GM23338 (cell line): ENCODE data around the gene PAF1. TPM values are rescaled to one million over a fixed set of nuclear protein-coding genes. Genes with fewer than 3 reads are reported as not detected.

Source experiments
- ATAC-seq: fragments of 200-7000 bp; cut with Tn5 transposase; 3 replicates; pipeline ENCODE4 v1.9.1; 2020
- DNase-seq: peaks from one replicate; pipeline ENCODE4 v3.0.0-alpha.2; 2015; ENCODE audit warnings: low spot score
- H2AFZ ChIP-seq: fragments of 200-600 bp; sonication (generic); 2 replicates; pipeline ENCODE4 v1.8.0; 2016; ENCODE audit warnings: antibody characterized with exemption, mild to moderate bottlenecking, moderate library complexity
- H3F3A ChIP-seq: fragments of 200-600 bp; sonication (generic); replicated peaks from 2 replicates; pipeline ENCODE4 v1.8.0; 2017; ENCODE audit warnings: antibody characterized with exemption, mixed run types, low read depth
- H3K27ac ChIP-seq: fragments of 200-600 bp; sonication (generic); 2 replicates; pipeline ENCODE4 v1.6.1; 2016; ENCODE audit warnings: low read depth
- H3K27me3 ChIP-seq: fragments of 200-600 bp; sonication (generic); 2 replicates; pipeline ENCODE4 v1.8.0; 2016; ENCODE audit warnings: mild to moderate bottlenecking, mixed run types, moderate library complexity; ENCODE audit not compliant: insufficient read depth
- H3K36me3 ChIP-seq: fragments of 200-600 bp; sonication (generic); 2 replicates; pipeline ENCODE4 v1.8.0; 2016; ENCODE audit warnings: mild to moderate bottlenecking; ENCODE audit not compliant: insufficient read depth
- H3K4me1 ChIP-seq: fragments of 200-600 bp; sonication (generic); 2 replicates; pipeline ENCODE4 v1.8.0; 2016; ENCODE audit warnings: mild to moderate bottlenecking, moderate library complexity; ENCODE audit not compliant: insufficient read depth
- H3K4me2 ChIP-seq: fragments of 200-600 bp; sonication (generic); 2 replicates; pipeline ENCODE4 v1.7.1; 2017; ENCODE audit warnings: mixed run types
- H3K4me3 ChIP-seq: fragments of 200-600 bp; sonication (generic); 2 replicates; pipeline ENCODE4 v1.6.1; 2016; ENCODE audit warnings: mixed run types
- H3K79me2 ChIP-seq: fragments of 200-600 bp; sonication (generic); replicated peaks from 2 replicates; pipeline ENCODE4 v1.8.0; 2017; ENCODE audit warnings: mild to moderate bottlenecking; ENCODE audit not compliant: insufficient read depth
- H3K9me2 ChIP-seq: fragments of 200-600 bp; sonication (generic); 2 replicates; pipeline ENCODE4 v1.8.0; 2017; ENCODE audit not compliant: insufficient read depth
- H4K20me1 ChIP-seq: fragments of 200-600 bp; sonication (generic); replicated peaks from 2 replicates; pipeline ENCODE4 v1.8.0; 2017; ENCODE audit warnings: mild to moderate bottlenecking; ENCODE audit not compliant: insufficient read depth
- H3K27ac Mint-ChIP-seq: 2 replicates; pipeline ENCODE4 v1.8.0; 2020; ENCODE audit warnings: inconsistent platforms, mild to moderate bottlenecking, moderate library complexity, mixed read lengths
- H3K27me3 Mint-ChIP-seq: 3 replicates; pipeline ENCODE4 v1.8.0; 2022; ENCODE audit warnings: low read depth, mild to moderate bottlenecking, moderate library complexity, mixed read lengths, inconsistent platforms; ENCODE audit not compliant: insufficient read depth, poor library complexity
- H3K36me3 Mint-ChIP-seq: 3 replicates; pipeline ENCODE4 v1.8.0; 2021; ENCODE audit warnings: low read depth, mild to moderate bottlenecking, inconsistent platforms, moderate library complexity, mixed read lengths
- H3K4me1 Mint-ChIP-seq: 3 replicates; pipeline ENCODE4 v1.8.0; 2020; ENCODE audit warnings: mild to moderate bottlenecking, inconsistent platforms, mixed read lengths
- H3K4me3 Mint-ChIP-seq: 3 replicates; pipeline ENCODE4 v1.8.0; 2021; ENCODE audit warnings: moderate library complexity, mild to moderate bottlenecking, inconsistent platforms, mixed read lengths
- H3K9me3 Mint-ChIP-seq: 3 replicates; pipeline ENCODE4 v1.8.0; 2020; ENCODE audit warnings: moderate library complexity, mild to moderate bottlenecking, inconsistent platforms, mixed read lengths
- CREB1 ChIP-seq: fragments of 250-450 bp; sonication (Bioruptor Pico); IDR thresholded peaks from 2 replicates; pipeline ENCODE4 v1.5.0; 2020; ENCODE audit warnings: low read depth, mild to moderate bottlenecking, moderate library complexity
- EZH2 ChIP-seq: fragments of 200-600 bp; sonication (generic); IDR thresholded peaks from one replicate; pipeline ENCODE4 v1.8.0; 2017; ENCODE audit warnings: antibody characterized with exemption, mild to moderate bottlenecking, low read depth; ENCODE audit not compliant: unreplicated experiment
- JUNB ChIP-seq: IDR thresholded peaks from one replicate; pipeline ENCODE4 v1.6.1; 2016; ENCODE audit warnings: antibody characterized with exemption; ENCODE audit not compliant: unreplicated experiment
- NANOG ChIP-seq: IDR thresholded peaks from 2 replicates; pipeline ENCODE4 v1.6.1; 2016; ENCODE audit warnings: antibody characterized with exemption, borderline replicate concordance
- POLR2AphosphoS5 ChIP-seq: IDR thresholded peaks from 2 replicates; pipeline ENCODE4 v1.6.1; 2016; ENCODE audit warnings: antibody characterized with exemption, low read depth
- ZNF114 ChIP-seq: fragments of 250-450 bp; sonication (Bioruptor Pico); IDR thresholded peaks from 2 replicates; pipeline ENCODE4 v1.5.0; 2020; ENCODE audit warnings: mild to moderate bottlenecking, moderate library complexity
- ZNF331 ChIP-seq: fragments of 250-450 bp; sonication (Bioruptor Pico); IDR thresholded peaks from 2 replicates; pipeline ENCODE4 v1.5.0; 2020; ENCODE audit warnings: low read depth, mild to moderate bottlenecking, moderate library complexity
- polyA plus RNA-seq: library from polyadenylated mRNA; unstranded; fragments of >200 nt; fragmentation: Nextera tagmentation; extraction: Ambion mirVana; gene quantifications from 2 replicates; pipeline ENCODE4 v1.2.1, GENCODE V29; 2016
- total RNA-seq: library from RNA; depleted of rRNA; stranded (reverse); fragments of >200 nt; shearing (Covaris generic); gene quantifications from 2 replicates; pipeline ENCODE4 v1.2.3, GENCODE V29; 2014
- TF ChIP-seq, protein P1 (sequence below): IDR thresholded peaks from one replicate; pipeline ENCODE4 v1.6.1; 2018; ENCODE audit warnings: antibody characterized with exemption; ENCODE audit not compliant: unreplicated experiment
- TF ChIP-seq, protein P2 (sequence below), 2 experiments: fragments of 200-600 bp in 1 of 2; sonication (generic) in 1 of 2; conservative IDR thresholded peaks; 2 replicates each; pipeline versions ENCODE4 v1.5.1 to v1.6.1; 2016 to 2017; ENCODE audit warnings: antibody characterized with exemption in 2 of 2, low read depth in 2 of 2, mild to moderate bottlenecking in 2 of 2, moderate library complexity in 1 of 2
- TF ChIP-seq, protein P3 (sequence below): fragments of 250-450 bp; sonication (Bioruptor Pico); IDR thresholded peaks from 2 replicates; pipeline ENCODE4 v1.5.0; 2020; ENCODE audit warnings: mild to moderate bottlenecking, moderate library complexity

PAF1 gene
- total and polyA plus RNA-seq, 2 experiments from 2014 or later = 22.1 to 47.3 TPM

DNA sequence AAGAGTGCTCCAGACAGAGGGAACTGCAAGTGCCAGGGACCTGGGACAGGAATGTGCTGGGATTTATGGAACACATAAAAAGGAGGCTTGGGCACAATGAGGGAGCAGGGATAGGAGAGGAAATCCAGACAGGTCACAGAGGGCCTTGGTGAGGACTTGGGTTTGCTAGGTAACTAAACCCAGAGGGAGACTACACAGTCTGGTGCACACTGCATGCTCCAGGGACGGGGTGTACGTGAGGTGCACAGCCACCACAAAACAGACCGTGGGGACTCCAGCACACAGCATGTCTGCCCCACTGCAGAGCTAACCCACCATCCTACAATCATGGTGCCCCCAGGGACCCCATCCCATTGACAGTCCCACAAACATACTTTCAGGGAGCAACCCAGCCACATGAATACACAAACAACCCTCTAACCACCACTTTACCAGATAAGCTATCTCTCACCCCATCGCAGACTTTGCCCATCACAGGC, 10.2 kb upstream of the PAF1 start:
- H3K9me2 ChIP-seq = no peaks in the 10 kb centered on the region
- no peaks in the 10 kb centered on the region for H3K36me3 ChIP-seq
- Mint-ChIP-seq H3K27me3 (peaks cover 17% of the 10 kb centered on the region), H3K27ac (peak overlapping the region; percentile 99), H3K4me3 (peak overlapping the region; percentile 85; the same call in 2 of the 3 replicates), H3K4me1 (peaks cover 46% of the 10 kb centered on the region), H3K36me3 (peaks cover 10% of the 10 kb centered on the region), H3K9me3 (peaks cover 4% of the 10 kb centered on the region; the same call in 1 of the 3 replicates)
- no peaks in the 10 kb centered on the region; the same call in 1 of the 2 replicates for H4K20me1 ChIP-seq
- no peak overlapping the region for H2AFZ ChIP-seq
- no peaks in the 10 kb centered on the region for H3K79me2 ChIP-seq
- TF ChIP-seq EZH2 (no peak), ZNF331 (CRISPR knock-in tag) (no peak), ZNF114 (CRISPR knock-in tag) (no peak)
- 0 out of 2 replicates have a peak overlapping the region, but pooled peaks have one; percentile 91 for H3K4me2 ChIP-seq
- peak overlapping the region; percentile 100 for H3K27ac ChIP-seq
- H3F3A ChIP-seq = peaks cover 50% of the 10 kb centered on the region; the same call in 1 of the 2 replicates
- H3K4me3 ChIP-seq = 0 out of 2 replicates have a peak overlapping the region, but pooled peaks have one; percentile 99
- ATAC-seq = no peak
- peaks cover 41% of the 10 kb centered on the region for H3K4me1 ChIP-seq
- no peaks in the 10 kb centered on the region for H3K27me3 ChIP-seq
- no peak for DNase-seq

DNA sequence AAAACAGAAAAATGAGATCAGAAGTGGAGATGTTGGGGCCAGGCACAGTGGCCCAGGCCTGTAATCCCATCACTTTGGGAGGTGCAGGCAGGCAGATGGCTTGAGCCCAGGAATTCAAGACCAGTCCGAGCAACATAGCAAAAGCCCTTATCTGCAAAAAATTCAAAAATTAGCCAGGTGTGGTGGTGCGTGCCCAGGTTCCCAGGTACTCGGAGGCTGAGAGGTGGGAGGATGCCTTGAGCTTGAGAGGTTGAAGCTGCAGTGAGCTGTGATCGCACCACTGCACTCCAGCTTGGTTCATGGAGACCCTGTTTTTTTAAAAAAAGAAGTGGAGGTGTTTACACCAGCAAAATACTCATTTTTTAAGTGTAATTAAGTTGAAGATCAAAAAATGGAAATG, 9.2 kb upstream of the PAF1 start:
- Histone ChIP-seq H3K4me3 (no peak overlapping the region), H3K27ac (no peak overlapping the region), H3K36me3 (no peaks in the 10 kb centered on the region), H3K79me2 (no peaks in the 10 kb centered on the region), H2AFZ (no peak overlapping the region), H3K4me2 (no peak overlapping the region), H3K9me2 (no peaks in the 10 kb centered on the region), H4K20me1 (no peaks in the 10 kb centered on the region; the same call in 1 of the 2 replicates), H3K4me1 (peaks cover 31% of the 10 kb centered on the region), H3F3A (peaks cover 47% of the 10 kb centered on the region; the same call in 1 of the 2 replicates), H3K27me3 (no peaks in the 10 kb centered on the region)
- H3K4me3 Mint-ChIP-seq = no peak overlapping the region; the same call in 2 of the 3 replicates
- H3K36me3 Mint-ChIP-seq = peaks cover 19% of the 10 kb centered on the region
- H3K27ac Mint-ChIP-seq = peak overlapping the region; percentile 7; the same call in 1 of the 2 replicates
- peaks cover 4% of the 10 kb centered on the region; the same call in 1 of the 3 replicates for H3K9me3 Mint-ChIP-seq
- DNase-seq = no peak
- peaks cover 14% of the 10 kb centered on the region for H3K27me3 Mint-ChIP-seq
- peaks cover 36% of the 10 kb centered on the region for H3K4me1 Mint-ChIP-seq
- no peak for ATAC-seq
- no peak for TF ChIP-seq JUNB
- TF ChIP-seq, protein P1, sequence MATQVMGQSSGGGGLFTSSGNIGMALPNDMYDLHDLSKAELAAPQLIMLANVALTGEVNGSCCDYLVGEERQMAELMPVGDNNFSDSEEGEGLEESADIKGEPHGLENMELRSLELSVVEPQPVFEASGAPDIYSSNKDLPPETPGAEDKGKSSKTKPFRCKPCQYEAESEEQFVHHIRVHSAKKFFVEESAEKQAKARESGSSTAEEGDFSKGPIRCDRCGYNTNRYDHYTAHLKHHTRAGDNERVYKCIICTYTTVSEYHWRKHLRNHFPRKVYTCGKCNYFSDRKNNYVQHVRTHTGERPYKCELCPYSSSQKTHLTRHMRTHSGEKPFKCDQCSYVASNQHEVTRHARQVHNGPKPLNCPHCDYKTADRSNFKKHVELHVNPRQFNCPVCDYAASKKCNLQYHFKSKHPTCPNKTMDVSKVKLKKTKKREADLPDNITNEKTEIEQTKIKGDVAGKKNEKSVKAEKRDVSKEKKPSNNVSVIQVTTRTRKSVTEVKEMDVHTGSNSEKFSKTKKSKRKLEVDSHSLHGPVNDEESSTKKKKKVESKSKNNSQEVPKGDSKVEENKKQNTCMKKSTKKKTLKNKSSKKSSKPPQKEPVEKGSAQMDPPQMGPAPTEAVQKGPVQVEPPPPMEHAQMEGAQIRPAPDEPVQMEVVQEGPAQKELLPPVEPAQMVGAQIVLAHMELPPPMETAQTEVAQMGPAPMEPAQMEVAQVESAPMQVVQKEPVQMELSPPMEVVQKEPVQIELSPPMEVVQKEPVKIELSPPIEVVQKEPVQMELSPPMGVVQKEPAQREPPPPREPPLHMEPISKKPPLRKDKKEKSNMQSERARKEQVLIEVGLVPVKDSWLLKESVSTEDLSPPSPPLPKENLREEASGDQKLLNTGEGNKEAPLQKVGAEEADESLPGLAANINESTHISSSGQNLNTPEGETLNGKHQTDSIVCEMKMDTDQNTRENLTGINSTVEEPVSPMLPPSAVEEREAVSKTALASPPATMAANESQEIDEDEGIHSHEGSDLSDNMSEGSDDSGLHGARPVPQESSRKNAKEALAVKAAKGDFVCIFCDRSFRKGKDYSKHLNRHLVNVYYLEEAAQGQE = no peak
- TF ChIP-seq NANOG = no peak
- TF ChIP-seq POLR2AphosphoS5 = no peak
- TF ChIP-seq, protein P2, sequence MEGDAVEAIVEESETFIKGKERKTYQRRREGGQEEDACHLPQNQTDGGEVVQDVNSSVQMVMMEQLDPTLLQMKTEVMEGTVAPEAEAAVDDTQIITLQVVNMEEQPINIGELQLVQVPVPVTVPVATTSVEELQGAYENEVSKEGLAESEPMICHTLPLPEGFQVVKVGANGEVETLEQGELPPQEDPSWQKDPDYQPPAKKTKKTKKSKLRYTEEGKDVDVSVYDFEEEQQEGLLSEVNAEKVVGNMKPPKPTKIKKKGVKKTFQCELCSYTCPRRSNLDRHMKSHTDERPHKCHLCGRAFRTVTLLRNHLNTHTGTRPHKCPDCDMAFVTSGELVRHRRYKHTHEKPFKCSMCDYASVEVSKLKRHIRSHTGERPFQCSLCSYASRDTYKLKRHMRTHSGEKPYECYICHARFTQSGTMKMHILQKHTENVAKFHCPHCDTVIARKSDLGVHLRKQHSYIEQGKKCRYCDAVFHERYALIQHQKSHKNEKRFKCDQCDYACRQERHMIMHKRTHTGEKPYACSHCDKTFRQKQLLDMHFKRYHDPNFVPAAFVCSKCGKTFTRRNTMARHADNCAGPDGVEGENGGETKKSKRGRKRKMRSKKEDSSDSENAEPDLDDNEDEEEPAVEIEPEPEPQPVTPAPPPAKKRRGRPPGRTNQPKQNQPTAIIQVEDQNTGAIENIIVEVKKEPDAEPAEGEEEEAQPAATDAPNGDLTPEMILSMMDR (conservative IDR thresholded peaks at IDR 0.05; ENCODE audit: low read depth in 2 of 2) = no peak
- TF ChIP-seq CREB1 (CRISPR knock-in tag) = no peak
- TF ChIP-seq, protein P3, sequence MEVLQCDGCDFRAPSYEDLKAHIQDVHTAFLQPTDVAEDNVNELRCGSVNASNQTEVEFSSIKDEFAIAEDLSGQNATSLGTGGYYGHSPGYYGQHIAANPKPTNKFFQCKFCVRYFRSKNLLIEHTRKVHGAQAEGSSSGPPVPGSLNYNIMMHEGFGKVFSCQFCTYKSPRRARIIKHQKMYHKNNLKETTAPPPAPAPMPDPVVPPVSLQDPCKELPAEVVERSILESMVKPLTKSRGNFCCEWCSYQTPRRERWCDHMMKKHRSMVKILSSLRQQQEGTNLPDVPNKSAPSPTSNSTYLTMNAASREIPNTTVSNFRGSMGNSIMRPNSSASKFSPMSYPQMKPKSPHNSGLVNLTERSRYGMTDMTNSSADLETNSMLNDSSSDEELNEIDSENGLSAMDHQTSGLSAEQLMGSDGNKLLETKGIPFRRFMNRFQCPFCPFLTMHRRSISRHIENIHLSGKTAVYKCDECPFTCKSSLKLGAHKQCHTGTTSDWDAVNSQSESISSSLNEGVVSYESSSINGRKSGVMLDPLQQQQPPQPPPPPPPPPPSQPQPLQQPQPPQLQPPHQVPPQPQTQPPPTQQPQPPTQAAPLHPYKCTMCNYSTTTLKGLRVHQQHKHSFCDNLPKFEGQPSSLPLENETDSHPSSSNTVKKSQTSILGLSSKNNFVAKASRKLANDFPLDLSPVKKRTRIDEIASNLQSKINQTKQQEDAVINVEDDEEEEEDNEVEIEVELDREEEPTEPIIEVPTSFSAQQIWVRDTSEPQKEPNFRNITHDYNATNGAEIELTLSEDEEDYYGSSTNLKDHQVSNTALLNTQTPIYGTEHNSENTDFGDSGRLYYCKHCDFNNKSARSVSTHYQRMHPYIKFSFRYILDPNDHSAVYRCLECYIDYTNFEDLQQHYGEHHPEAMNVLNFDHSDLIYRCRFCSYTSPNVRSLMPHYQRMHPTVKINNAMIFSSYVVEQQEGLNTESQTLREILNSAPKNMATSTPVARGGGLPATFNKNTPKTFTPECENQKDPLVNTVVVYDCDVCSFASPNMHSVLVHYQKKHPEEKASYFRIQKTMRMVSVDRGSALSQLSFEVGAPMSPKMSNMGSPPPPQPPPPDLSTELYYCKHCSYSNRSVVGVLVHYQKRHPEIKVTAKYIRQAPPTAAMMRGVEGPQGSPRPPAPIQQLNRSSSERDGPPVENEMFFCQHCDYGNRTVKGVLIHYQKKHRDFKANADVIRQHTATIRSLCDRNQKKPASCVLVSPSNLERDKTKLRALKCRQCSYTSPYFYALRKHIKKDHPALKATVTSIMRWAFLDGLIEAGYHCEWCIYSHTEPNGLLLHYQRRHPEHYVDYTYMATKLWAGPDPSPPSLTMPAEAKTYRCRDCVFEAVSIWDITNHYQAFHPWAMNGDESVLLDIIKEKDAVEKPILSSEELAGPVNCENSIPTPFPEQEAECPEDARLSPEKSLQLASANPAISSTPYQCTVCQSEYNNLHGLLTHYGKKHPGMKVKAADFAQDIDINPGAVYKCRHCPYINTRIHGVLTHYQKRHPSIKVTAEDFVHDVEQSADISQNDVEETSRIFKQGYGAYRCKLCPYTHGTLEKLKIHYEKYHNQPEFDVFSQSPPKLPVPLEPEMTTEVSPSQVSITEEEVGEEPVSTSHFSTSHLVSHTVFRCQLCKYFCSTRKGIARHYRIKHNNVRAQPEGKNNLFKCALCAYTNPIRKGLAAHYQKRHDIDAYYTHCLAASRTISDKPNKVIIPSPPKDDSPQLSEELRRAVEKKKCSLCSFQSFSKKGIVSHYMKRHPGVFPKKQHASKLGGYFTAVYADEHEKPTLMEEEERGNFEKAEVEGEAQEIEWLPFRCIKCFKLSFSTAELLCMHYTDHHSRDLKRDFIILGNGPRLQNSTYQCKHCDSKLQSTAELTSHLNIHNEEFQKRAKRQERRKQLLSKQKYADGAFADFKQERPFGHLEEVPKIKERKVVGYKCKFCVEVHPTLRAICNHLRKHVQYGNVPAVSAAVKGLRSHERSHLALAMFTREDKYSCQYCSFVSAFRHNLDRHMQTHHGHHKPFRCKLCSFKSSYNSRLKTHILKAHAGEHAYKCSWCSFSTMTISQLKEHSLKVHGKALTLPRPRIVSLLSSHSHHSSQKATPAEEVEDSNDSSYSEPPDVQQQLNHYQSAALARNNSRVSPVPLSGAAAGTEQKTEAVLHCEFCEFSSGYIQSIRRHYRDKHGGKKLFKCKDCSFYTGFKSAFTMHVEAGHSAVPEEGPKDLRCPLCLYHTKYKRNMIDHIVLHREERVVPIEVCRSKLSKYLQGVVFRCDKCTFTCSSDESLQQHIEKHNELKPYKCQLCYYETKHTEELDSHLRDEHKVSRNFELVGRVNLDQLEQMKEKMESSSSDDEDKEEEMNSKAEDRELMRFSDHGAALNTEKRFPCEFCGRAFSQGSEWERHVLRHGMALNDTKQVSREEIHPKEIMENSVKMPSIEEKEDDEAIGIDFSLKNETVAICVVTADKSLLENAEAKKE (CRISPR knock-in tag) = no peak
